RKO (cell line): ENCODE measurements around the gene MVB12B.

ENCODE experiments used
- DNase-seq: peaks from one replicate; pipeline ENCODE4 v3.0.0-alpha.2; 2016; ENCODE audit warnings: low spot score

The MVB12B gene

GRCh38 chr9:126521551-126521950 lies 194.9 kb downstream of the MVB12B start:
- no peak for DNase-seq

DNA sequence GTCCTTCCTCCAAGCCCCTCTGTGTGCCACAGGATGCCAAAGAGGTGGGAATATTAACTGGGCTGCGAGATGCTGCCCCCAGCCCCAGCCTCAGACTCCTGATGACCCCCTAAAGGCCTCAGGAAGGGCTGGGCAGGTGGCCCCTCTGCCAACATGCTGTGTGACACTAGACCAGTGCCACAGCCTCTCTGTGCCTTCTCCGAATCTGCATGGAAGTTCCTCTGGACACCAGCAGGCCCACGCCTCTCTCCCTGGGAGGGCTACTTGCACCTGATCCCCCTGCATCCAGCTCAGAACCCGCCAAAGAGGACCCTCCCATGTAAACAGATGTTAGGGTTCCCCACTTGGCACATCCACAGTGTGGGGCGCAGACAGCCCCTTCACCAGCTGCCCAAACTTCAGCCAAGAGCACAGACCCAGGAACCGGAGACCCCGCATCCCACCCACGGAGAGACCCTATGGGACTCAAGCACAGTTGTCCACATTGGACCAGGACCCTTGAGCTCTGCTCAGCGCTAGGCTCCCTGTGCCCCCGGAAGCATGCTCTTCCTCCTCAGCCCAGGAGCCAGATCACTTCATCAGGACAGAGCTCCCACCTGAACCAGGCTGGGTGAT lies 195.5 kb downstream of the MVB12B start:
- DNase-seq: no peak

DNA sequence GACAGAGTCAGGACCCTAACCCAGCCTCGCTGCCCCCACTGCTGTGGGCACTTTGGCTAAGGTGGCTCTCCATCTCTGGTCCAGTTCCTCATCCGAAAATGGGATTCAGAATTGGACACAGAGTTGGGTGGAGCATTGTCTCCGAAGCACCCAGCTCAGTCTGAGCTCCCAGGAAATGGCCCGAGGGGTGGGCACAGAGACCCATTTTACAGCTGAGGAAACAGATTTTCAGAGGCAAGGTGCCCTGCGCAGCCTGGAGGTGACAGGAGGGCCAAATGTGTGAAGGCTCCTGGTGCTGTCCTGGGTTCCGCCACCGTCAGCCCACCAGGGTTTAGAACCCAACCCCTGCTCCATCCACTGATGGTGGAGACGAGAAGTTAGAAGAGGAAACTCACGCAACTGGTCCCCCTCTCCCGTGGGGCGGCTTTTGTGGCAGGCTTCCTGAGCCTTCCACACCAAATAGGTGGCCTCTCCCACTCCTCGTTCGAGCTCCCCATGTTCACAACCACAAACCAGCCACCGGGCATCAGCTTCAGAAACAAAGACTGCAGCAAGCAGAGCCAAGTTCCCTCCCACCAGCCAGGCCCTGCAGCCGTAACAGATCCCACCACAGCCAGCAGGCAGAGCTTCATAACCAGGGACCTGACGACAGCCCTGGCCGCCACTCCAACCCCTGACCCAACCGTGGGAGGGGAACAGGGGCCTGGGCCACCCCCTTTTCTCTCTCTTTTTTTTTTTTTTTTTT lies 196.2 kb downstream of the MVB12B start:
- DNase-seq: no peak

DNA sequence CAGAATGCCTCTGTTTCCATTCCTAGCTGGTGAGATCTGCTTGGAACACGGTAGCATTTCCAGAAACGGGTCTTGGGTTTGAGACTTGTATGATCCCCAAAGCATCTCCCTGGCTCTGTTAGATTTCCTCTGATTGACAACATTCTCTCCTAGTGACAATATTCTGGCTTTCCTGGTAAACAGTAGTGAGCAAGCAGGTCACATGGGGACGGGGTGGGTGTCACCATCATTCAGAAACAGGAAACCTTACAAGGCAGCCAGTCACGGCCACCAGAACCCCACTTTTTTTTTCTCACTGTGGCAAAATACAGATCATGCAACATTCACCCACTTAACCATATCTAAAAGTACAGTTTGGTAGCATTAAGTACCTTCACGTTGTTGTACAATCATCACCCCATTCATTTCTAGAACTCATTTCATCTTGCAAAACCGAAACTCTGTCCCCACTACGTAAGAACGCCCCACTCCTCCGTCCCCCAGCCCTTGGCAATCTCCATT lies 197.0 kb downstream of the MVB12B start:
- peak; percentile 27 for DNase-seq

GRCh38 chr9:126524353-126525077 lies 197.9 kb downstream of the MVB12B start:
- DNase-seq: no peak

GRCh38 chr9:126526218-126527108 lies 199.8 kb downstream of the MVB12B start:
- no peak for DNase-seq

- DNase-seq: no peak
Measured at GRCh38 chr9:126527109-126527825, 200.6 kb downstream of the MVB12B start.

DNA sequence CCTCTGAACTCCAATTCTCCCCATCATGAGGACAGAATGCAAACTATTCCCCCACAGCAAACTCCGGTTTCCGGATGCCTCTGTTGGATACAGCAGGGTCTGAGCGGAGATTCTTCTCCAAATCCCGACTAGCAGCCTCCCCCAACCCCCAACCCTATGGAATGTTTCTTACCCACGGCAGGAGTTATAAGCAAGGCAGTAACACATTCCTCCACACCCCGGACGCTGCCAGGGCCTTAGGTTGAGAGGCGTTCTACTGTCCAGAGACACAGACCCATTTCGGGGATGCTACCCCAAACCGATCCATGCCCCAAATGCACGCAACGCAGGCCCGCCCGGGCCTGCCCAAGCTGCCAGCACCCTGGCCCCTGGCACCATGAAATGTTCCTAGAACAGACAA lies 201.5 kb downstream of the MVB12B start:
- no peak for DNase-seq

DNA sequence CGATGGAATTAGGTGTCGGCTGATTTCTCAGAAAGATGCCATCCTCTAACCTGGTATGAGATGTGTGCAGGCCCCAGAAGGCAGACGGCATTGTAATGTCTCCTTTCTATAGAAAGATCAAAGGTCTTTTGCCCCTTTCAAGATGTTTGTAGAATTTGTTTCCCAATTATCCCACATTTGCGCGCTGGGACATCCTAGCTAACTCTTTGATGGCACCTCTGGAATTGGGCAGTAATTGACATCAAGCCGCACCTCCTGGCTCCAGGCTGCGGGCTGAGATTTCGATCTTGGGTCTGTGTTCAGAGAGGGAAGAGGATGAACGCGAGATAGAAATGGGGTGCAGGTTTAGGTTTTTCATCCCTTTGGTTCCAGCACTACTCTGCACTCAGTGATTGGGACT lies 202.3 kb downstream of the MVB12B start:
- no peak for DNase-seq

DNA sequence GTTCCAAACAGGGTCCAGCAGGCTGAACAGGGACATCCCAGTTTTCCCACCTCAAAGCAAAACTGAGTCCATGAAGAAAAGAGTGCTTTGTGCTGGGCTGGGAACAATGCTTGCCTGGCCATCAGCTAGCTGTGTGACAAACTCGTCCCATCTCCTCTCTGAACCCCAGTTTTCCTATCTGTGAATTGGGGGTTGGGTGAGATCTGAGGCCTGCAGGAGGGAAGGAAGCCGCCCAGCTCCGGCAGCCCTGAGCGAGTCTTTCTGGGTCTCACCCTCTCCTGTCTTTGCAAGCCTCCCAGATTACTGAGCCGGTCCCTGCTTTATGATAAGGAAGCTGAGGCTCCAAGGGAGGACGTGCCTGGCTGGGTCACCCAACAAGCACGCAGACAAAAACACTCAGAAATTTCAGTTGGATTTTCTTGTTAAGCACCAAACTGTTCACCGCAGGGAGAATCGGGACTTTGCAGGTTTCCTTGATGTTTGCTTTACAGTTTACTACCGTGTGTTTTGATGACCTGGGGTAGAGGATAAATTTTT lies 204.5 kb downstream of the MVB12B start:
- DNase-seq: no peak

GRCh38 chr9:126531591-126531990 lies 205.0 kb downstream of the MVB12B start:
- DNase-seq: no peak

DNA sequence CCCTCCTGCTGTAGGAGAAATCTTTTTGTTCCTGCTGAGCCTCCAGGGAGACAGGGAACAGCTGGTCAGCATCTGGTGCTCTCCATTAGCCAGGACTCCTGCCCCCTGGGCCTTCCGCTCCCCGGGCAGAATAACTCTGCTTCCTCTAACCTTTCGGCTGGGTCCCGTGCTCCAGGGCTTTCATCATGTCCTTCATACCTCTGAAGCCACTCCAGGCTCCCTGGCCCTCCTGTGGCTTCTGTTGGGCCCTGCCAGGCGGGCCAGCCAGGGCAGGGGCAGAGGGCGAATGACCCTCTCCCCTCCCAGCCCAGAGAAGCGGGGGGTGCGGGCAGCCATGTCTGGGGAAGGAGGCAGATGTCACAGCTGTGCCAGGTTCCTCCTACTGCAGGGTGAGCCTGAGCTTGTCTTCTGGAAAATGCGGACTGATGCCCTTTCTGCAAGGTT lies 205.4 kb downstream of the MVB12B start:
- no peak for DNase-seq

DNA sequence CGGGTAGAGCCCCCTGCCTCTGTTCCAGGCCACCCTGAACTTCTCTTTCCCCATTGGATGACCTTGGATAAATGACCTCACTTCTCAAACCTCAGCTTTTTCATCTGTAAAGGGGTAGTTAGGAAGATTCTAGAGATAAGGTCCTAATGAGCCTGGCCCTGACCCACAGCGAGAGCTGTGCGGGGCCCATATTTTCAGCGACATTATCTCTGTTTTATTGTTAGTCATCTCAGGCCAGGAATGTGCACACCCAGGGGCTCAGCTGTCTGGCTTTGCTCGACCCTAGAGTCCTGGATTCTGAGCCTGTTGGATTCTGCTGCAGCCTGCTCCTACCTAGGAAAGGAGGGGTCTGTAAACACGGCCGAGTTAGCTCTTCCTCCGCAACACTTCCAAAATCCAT lies 205.9 kb downstream of the MVB12B start:
- DNase-seq: no peak

DNA sequence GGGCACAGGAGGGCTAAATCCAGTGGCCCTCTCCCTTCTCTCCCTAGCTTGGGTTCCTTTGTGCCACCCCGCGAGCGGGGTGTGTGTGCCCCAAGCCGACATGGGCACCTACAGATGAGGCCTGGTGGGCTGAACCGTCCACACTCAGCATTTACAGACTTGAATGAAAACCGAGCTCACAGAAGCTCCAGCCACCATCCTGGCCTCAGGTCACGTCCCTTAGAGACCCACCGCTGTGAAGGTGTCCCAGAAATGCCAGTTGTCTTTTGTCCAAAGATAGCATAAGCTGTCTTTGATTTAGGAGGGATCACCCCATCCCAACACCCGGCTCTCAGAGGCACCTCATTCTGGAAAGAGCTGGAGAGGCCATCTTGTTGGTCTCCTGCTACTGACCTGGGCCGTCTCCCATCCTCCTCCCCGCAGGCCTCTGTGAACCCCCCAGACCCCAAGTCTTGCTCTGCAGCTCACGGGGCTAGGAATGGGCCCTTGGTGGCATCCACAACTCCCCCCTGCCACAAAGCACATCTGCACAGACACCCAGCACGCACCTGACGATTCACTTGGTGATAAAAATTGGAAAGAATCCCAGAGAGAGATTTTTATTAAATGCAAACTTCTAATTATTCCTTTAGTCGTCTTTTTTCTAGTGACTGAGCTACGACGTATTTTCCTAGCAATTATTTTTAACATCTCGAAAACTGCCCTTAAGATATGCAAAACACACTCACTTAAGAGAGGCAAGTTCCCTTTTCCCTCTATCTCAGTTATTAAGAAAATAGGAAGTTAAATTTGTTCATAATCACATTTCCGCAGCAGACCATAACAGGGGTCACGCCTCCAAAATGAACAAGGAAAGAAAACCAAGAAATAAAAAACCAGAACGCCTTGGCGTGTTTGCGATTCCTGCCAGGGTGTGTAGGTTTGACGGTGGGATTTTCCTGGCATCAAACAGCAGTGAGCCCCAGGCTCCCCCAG lies 206.6 kb downstream of the MVB12B start:
- no peak for DNase-seq

- no peak for DNase-seq
Measured at GRCh38 chr9:126533926-126534310, 207.3 kb downstream of the MVB12B start.

GRCh38 chr9:126534431-126535186 lies 208.0 kb downstream of the MVB12B start:
- no peak for DNase-seq

GRCh38 chr9:126536131-126536530 lies 209.5 kb downstream of the MVB12B start:
- DNase-seq: no peak

DNA sequence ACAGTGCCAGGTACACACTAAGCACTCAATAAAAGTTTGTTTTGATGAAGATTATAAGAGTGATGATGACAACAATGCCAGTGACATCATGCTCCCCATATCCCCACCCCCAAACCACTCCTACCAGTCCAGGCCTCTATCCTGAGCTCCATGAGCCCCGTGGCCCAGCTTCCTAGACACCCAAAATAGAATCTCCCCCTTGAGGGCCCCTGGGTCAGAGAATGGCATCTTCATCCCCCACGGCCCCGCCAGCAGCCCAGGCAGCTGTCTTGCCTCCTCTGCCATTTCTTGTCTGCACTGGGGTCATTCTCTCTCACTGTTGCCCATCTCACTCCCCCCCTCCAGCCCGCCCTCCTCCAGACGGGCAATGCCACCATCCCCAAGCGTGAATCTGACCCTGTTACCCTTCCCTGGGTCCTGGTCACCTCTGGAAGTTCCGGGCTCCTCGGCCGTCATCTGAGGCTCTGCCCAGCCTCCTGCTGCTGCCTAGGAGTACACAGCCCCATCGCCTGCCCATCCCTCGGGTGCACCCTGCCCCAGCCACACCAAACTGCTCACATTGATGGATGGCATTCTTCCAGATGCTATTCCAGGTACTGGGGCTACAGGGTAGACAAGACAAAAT lies 210.3 kb downstream of the MVB12B start:
- no peak for DNase-seq

GRCh38 chr9:126538550-126538949 lies 211.9 kb downstream of the MVB12B start:
- no peak for DNase-seq
